Sciatic nerve (tissue), 2 donors: ENCODE data around the gene WNT16. TPM values are rescaled to one million over a fixed set of nuclear protein-coding genes. Genes with fewer than 3 reads are reported as not detected.
A peak's percentile ranks its signal among the peaks of the same experiment; 100 is the strongest.

Experiments used
- ATAC-seq: fragments of 200-7000 bp; cut with Tn5 transposase; one replicate; pipeline ENCODE4 v1.9.1; 2020; ENCODE audit warnings: mild to moderate bottlenecking, moderate library complexity
- DNase-seq: peaks from one replicate; pipeline ENCODE4 v3.0.0-alpha.2; 2020; ENCODE audit warnings: low spot score
- intact Hi-C: fragments of 100-400 bp; cut with DNase I; formaldehyde crosslinking; loops from one replicate; pipeline ENCODE4 v1.14.2; 2022
- total RNA-seq: library from RNA; stranded (reverse); fragmentation: NEBNext Ultra II Directional; extraction: Animal tissue kit (Norgen Biotek cat#: 25700); gene quantifications from one replicate; pipeline ENCODE4 v1.2.1, GENCODE V29; 2021
- donor health status: DM: no; HTN: no; CAD: no.
- donor health status: DM: no; HTN: no; CAD: no.

WNT16 gene
- total RNA-seq, 1 donor from 2014 or later, result not detected

GRCh38 chr7:121337398-121337797 lies 8.6 kb downstream of the WNT16 start:
- ATAC-seq (no peak), DNase-seq (no peak)
- intact Hi-C loops, result no loop called here

GRCh38 chr7:121339082-121339481 lies 10.3 kb downstream of the WNT16 start:
- intact Hi-C loops, result no loop called here
- DNase-seq (no peak), ATAC-seq (no peak)

- no peak for ATAC-seq
- DNase-seq, result no peak
- intact Hi-C loops, result no loop called here
Measured at GRCh38 chr7:121341933-121342332, 13.1 kb downstream of the WNT16 start.

- ATAC-seq, result no peak
- DNase-seq, result no peak
- intact Hi-C loops, result no loop called here
Measured at GRCh38 chr7:121342631-121343030, 13.8 kb downstream of the WNT16 start.

GRCh38 chr7:121343302-121343701 lies 14.5 kb downstream of the WNT16 start:
- ATAC-seq (peak; percentile 62), DNase-seq (no peak)
- intact Hi-C loops, result no loop called here

GRCh38 chr7:121344093-121344492 lies 15.3 kb downstream of the WNT16 start:
- intact Hi-C loops, result no loop called here

GRCh38 chr7:121344497-121344896 lies 15.7 kb downstream of the WNT16 start:
- peak; percentile 44 for ATAC-seq
- intact Hi-C loops, result no loop called here
- DNase-seq, result no peak

More at GRCh38 chr7:121344093-121344492, 15.3 kb downstream of the WNT16 start:
- ATAC-seq (peak; percentile 57), DNase-seq (no peak)

- no peak for ATAC-seq
- DNase-seq, result no peak
- intact Hi-C loops, result no loop called here
Measured at GRCh38 chr7:121351682-121352081, 22.9 kb downstream of the WNT16 start.

GRCh38 chr7:121352323-121352722 lies 23.5 kb downstream of the WNT16 start:
- intact Hi-C loops, result no loop called here

GRCh38 chr7:121355574-121355973 lies 26.8 kb downstream of the WNT16 start:
- intact Hi-C loops, result no loop called here
- no peak for ATAC-seq
- no peak for DNase-seq

More at GRCh38 chr7:121352323-121352722, 23.5 kb downstream of the WNT16 start:
- ATAC-seq (no peak), DNase-seq (no peak)

- no peak for ATAC-seq
- intact Hi-C loops, result no loop called here
- DNase-seq, result no peak
Measured at GRCh38 chr7:121360564-121360963, 31.8 kb downstream of the WNT16 start.

- intact Hi-C loops, result loop anchor here (2.0 kb wide), 1 partner anchor 184 kb away; no protein-coding TSS in a partner anchor
- no peak for ATAC-seq
- DNase-seq, result no peak
Measured at GRCh38 chr7:121366852-121367431, 38.1 kb downstream of the WNT16 start.

GRCh38 chr7:121369462-121369861 lies 40.7 kb downstream of the WNT16 start:
- ATAC-seq, result no peak
- no peak for DNase-seq
- intact Hi-C loops, result no loop called here

- ATAC-seq, result no peak
- intact Hi-C loops, result no loop called here
- no peak for DNase-seq
Measured at GRCh38 chr7:121371367-121371766, 42.6 kb downstream of the WNT16 start.

GRCh38 chr7:121371883-121372282 lies 43.1 kb downstream of the WNT16 start:
- no peak for ATAC-seq
- intact Hi-C loops, result no loop called here
- no peak for DNase-seq

- no peak for DNase-seq
- ATAC-seq, result no peak
- intact Hi-C loops, result no loop called here
Measured at GRCh38 chr7:121372376-121373010, 43.7 kb downstream of the WNT16 start.

GRCh38 chr7:121373177-121373576 lies 44.4 kb downstream of the WNT16 start:
- ATAC-seq (no peak), DNase-seq (no peak)
- intact Hi-C loops, result no loop called here

GRCh38 chr7:121376979-121377378 lies 48.2 kb downstream of the WNT16 start:
- no peak for DNase-seq
- intact Hi-C loops, result no loop called here
- ATAC-seq, result no peak

- ATAC-seq (no peak), DNase-seq (no peak)
- intact Hi-C loops, result no loop called here
Measured at GRCh38 chr7:121379930-121380329, 51.1 kb downstream of the WNT16 start.

- DNase-seq (no peak), ATAC-seq (no peak)
- intact Hi-C loops, result no loop called here
Measured at GRCh38 chr7:121382473-121382872, 53.7 kb downstream of the WNT16 start.
